ENCODE results near the gene FGFBP1.

Gene FGFBP1

DNA sequence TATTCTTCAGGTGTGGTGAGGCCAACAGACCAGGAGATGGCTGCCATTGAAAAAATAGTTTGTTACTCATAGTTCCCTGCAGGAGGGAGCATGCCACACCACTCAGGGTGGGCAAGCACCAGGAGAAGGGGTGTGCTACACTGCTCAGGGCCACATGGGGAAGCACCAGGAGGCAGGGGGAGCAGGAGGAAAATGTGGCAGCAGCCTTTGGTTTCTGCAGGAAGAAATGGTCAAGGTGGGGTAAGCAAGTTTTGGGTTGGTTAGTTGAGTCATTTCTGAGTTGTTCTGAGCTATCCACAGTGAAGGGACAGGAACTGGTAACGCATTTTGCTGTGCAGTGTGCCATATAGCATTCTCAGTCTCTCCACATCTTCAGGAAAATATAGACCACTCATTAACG is 23.8 kb downstream of the FGFBP1 start:
- no peak for TF ChIP-seq EZH2phosphoT487 (conservative IDR thresholded peaks at IDR 0.05; ENCODE audit: low read length)
- TF ChIP-seq, protein P1, sequence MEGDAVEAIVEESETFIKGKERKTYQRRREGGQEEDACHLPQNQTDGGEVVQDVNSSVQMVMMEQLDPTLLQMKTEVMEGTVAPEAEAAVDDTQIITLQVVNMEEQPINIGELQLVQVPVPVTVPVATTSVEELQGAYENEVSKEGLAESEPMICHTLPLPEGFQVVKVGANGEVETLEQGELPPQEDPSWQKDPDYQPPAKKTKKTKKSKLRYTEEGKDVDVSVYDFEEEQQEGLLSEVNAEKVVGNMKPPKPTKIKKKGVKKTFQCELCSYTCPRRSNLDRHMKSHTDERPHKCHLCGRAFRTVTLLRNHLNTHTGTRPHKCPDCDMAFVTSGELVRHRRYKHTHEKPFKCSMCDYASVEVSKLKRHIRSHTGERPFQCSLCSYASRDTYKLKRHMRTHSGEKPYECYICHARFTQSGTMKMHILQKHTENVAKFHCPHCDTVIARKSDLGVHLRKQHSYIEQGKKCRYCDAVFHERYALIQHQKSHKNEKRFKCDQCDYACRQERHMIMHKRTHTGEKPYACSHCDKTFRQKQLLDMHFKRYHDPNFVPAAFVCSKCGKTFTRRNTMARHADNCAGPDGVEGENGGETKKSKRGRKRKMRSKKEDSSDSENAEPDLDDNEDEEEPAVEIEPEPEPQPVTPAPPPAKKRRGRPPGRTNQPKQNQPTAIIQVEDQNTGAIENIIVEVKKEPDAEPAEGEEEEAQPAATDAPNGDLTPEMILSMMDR (IDR thresholded peaks at IDR 0.05; ENCODE audit: insufficient read depth, low read length, poor library complexity, severe bottlenecking): no peak
- no peak overlapping the region for H3K4me2 ChIP-seq (ENCODE audit: low read depth, low read length, poor library complexity, severe bottlenecking)
- no peak overlapping the region for H3K4me3 ChIP-seq (ENCODE audit: insufficient read depth, low read length, poor library complexity, severe bottlenecking)
- no peaks in the 10 kb centered on the region for H3K9me3 ChIP-seq (ENCODE audit: insufficient read depth, low read length)
- H3K79me2 ChIP-seq (ENCODE audit: insufficient read depth, low read length): no peaks in the 10 kb centered on the region
- H3K36me3 ChIP-seq (ENCODE audit: low read length): no peaks in the 10 kb centered on the region
- H3F3A ChIP-seq (ENCODE audit: insufficient read depth): no peaks in the 10 kb centered on the region
- no peaks in the 10 kb centered on the region for H3K27me3 ChIP-seq (ENCODE audit: low read length)
- H3K9me2 ChIP-seq (replicated peaks; ENCODE audit: insufficient read depth, low read length): no peaks in the 10 kb centered on the region
- H3K27ac ChIP-seq (ENCODE audit: low read depth, low read length): no peak overlapping the region
- no peak overlapping the region for H2AFZ ChIP-seq (ENCODE audit: low read depth, low read length, severe bottlenecking)
- H3K9ac ChIP-seq (ENCODE audit: low read length): no peak overlapping the region
- no peaks in the 10 kb centered on the region for H4K20me1 ChIP-seq (ENCODE audit: low read depth, low read length)

DNA sequence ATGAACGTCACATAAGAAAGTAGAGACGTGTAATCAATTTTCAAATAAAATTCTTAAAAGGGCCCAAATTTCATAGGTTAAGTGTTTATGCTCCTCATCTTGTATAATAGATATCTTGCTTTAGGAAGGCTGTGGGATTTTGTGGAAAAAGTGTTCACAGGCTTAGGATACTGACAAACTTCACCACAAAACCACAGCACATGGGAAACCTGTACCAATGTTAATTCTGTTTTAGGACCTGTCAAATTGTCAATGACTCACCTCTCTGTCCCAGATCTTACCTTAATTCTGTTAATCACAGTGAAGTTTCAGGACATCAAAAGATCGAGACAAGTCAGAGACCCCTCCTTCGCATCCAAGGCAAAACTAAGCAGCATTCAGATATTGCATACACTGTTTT is 24.2 kb downstream of the FGFBP1 start:
- H3K9me2 ChIP-seq (replicated peaks; ENCODE audit: insufficient read depth, low read length): no peaks in the 10 kb centered on the region
- H3F3A ChIP-seq (ENCODE audit: insufficient read depth): no peaks in the 10 kb centered on the region
- no peak overlapping the region for H3K4me3 ChIP-seq (ENCODE audit: insufficient read depth, low read length, poor library complexity, severe bottlenecking)
- H2AFZ ChIP-seq (ENCODE audit: low read depth, low read length, severe bottlenecking): no peak overlapping the region
- H3K27ac ChIP-seq (ENCODE audit: low read depth, low read length): no peak overlapping the region
- TF ChIP-seq EZH2phosphoT487 (conservative IDR thresholded peaks at IDR 0.05; ENCODE audit: low read length): no peak
- TF ChIP-seq, protein P1 (IDR thresholded peaks at IDR 0.05; ENCODE audit: insufficient read depth, low read length, poor library complexity, severe bottlenecking): no peak
- H4K20me1 ChIP-seq (ENCODE audit: low read depth, low read length): no peaks in the 10 kb centered on the region
- H3K4me2 ChIP-seq (ENCODE audit: low read depth, low read length, poor library complexity, severe bottlenecking): no peak overlapping the region
- no peak overlapping the region for H3K9ac ChIP-seq (ENCODE audit: low read length)
- H3K36me3 ChIP-seq (ENCODE audit: low read length): no peaks in the 10 kb centered on the region
- no peaks in the 10 kb centered on the region for H3K27me3 ChIP-seq (ENCODE audit: low read length)
- no peaks in the 10 kb centered on the region for H3K79me2 ChIP-seq (ENCODE audit: insufficient read depth, low read length)
- no peaks in the 10 kb centered on the region for H3K9me3 ChIP-seq (ENCODE audit: insufficient read depth, low read length)

DNA sequence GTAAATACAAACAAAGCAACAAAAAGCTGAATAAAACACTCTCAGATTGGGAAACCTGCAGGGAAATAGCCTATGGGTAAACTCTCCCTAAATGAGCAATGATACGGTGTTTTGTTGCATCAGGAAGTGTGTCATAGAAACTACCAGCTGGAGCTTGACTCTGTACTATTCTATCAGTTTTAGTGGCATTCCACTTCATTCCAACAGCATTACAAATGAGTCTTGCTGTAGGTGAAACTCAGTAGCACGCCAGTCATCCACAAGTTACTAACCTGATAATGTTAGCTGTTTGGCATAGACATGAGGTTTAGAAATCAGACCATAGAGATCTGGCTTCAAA is 24.9 kb downstream of the FGFBP1 start:
- Histone ChIP-seq H3K4me3 (ENCODE audit: insufficient read depth, low read length, poor library complexity, severe bottlenecking) (no peak overlapping the region), H2AFZ (ENCODE audit: low read depth, low read length, severe bottlenecking) (no peak overlapping the region), H3K27me3 (ENCODE audit: low read length) (no peaks in the 10 kb centered on the region), H4K20me1 (ENCODE audit: low read depth, low read length) (no peaks in the 10 kb centered on the region), H3K9ac (ENCODE audit: low read length) (no peak overlapping the region), H3K27ac (ENCODE audit: low read depth, low read length) (no peak overlapping the region), H3K36me3 (ENCODE audit: low read length) (no peaks in the 10 kb centered on the region), H3K79me2 (ENCODE audit: insufficient read depth, low read length) (no peaks in the 10 kb centered on the region), H3F3A (ENCODE audit: insufficient read depth) (no peaks in the 10 kb centered on the region), H3K4me2 (ENCODE audit: low read depth, low read length, poor library complexity, severe bottlenecking) (no peak overlapping the region), H3K9me2 (replicated peaks; ENCODE audit: insufficient read depth, low read length) (no peaks in the 10 kb centered on the region), H3K9me3 (ENCODE audit: insufficient read depth, low read length) (no peaks in the 10 kb centered on the region)
- TF ChIP-seq, protein P1 (IDR thresholded peaks at IDR 0.05; ENCODE audit: insufficient read depth, low read length, poor library complexity, severe bottlenecking): no peak
- no peak for TF ChIP-seq EZH2phosphoT487 (conservative IDR thresholded peaks at IDR 0.05; ENCODE audit: low read length)
